Measurements from ENCODE around the gene HTATIP2. TPM values are rescaled to one million over a fixed set of nuclear protein-coding genes. Genes with fewer than 3 reads are reported as not detected.

Gene HTATIP2
- total and polyA plus RNA-seq, 9 of the 15 experiments (the other 6 are each of a cell fraction or from before 2014, with no cell fraction given) = 48.3 to 90.9 (median 64.4) TPM

- Histone ChIP-seq H3K4me3 (no peak overlapping the region), H4K20me1 (replicated peaks; ENCODE audit: control insufficient read depth, insufficient read depth, low read length) (no peaks in the 10 kb centered on the region)
- TF ChIP-seq BRCA1 (IDR thresholded peaks at IDR 0.05) = no peak
- no peak for TF ChIP-seq BRCA1 (CRISPR knock-in tag; IDR thresholded peaks at IDR 0.05)
- peak; percentile 70 for TF ChIP-seq MAFG (tag; conservative IDR thresholded peaks at IDR 0.05)
- TF ChIP-seq AFF4 (CRISPR knock-in tag; IDR thresholded peaks at IDR 0.05) = no peak
- TF ChIP-seq MAFF (IDR thresholded peaks at IDR 0.05; ENCODE audit: low read length) = peak; percentile 74
- no peak for TF ChIP-seq THRB (CRISPR knock-in tag; conservative IDR thresholded peaks at IDR 0.05)
- TF ChIP-seq MAFK (IDR thresholded peaks at IDR 0.05; ENCODE audit: low read length) = peak; percentile 63
- TF ChIP-seq ZNF217 (CRISPR knock-in tag; IDR thresholded peaks at IDR 0.05) = no peak
- TF ChIP-seq RFX7 (CRISPR knock-in tag; IDR thresholded peaks at IDR 0.05) = no peak
- no peak for TF ChIP-seq MLLT1 (IDR thresholded peaks at IDR 0.05)
- no peak for TF ChIP-seq EP300 (IDR thresholded peaks at IDR 0.05; ENCODE audit: low read length)
- no peak for TF ChIP-seq TCF7L2 (IDR thresholded peaks at IDR 0.05; ENCODE audit: low read depth, low read length)
- TF ChIP-seq POLR2AphosphoS5 (IDR thresholded peaks at IDR 0.05; ENCODE audit: control insufficient read depth, insufficient read depth, low read depth, low read length) = no peak
- no peak for TF ChIP-seq ZNF197 (CRISPR knock-in tag; IDR thresholded peaks at IDR 0.05; ENCODE audit: low read depth)
- no peak for TF ChIP-seq ZNF263 (CRISPR knock-in tag; IDR thresholded peaks at IDR 0.05; ENCODE audit: borderline replicate concordance)
- TF ChIP-seq ZNF655 (CRISPR knock-in tag; IDR thresholded peaks at IDR 0.05) = no peak
Measured at GRCh38 chr11:20368438-20368837, 4.9 kb downstream of the HTATIP2 start.

More at GRCh38 chr11:20368438-20368837, 4.9 kb downstream of the HTATIP2 start:
- peak overlapping the region; percentile 8 to 39; a peak in 3 of 4 replicates for H3K9ac ChIP-seq (ENCODE audit: insufficient read depth in 1 of 2, low read depth in 2 of 2, low read length in 2 of 2)
- peaks cover 29% of the 10 kb centered on the region for H3K36me3 ChIP-seq (ENCODE audit: control insufficient read depth, insufficient read depth, low read length)
- H3K4me2 ChIP-seq (ENCODE audit: insufficient read depth, low read length) = peak overlapping the region; percentile 36
- DNase-seq (ENCODE audit: extremely low read depth in 1 of 4, low spot score in 3 of 4) (no peak), ATAC-seq (no peak), FAIRE-seq (no peak)
- POLR2A ChIA-PET = interaction anchor here (1.6 kb wide), 1 partner anchor 9 kb away, joined by 4 read pairs; no protein-coding TSS in a partner anchor
- CTCF ChIA-PET (ENCODE audit: low intra/inter-chr PET ratio) = no interaction called here
- BruUV-seq (replicated peaks) = no TSS peak
- peaks cover 33% of the 10 kb centered on the region for H3K79me2 ChIP-seq (ENCODE audit: control insufficient read depth, insufficient read depth, low read length)
- H3K27ac ChIP-seq (ENCODE audit: extremely low read depth, low read depth, low read length) = peak overlapping the region; percentile 79
- no peaks in the 10 kb centered on the region for H3K9me1 ChIP-seq (ENCODE audit: control insufficient read depth, insufficient read depth, low read length)
- peak overlapping the region; percentile 14; the same call in 1 of the 2 replicates for H2AFZ ChIP-seq (ENCODE audit: low read depth, low read length)
- no peaks in the 10 kb centered on the region for H3K9me3 ChIP-seq (replicated peaks; ENCODE audit: control insufficient read depth, insufficient read depth, low read depth, low read length)
- no peaks in the 10 kb centered on the region for H3K27me3 ChIP-seq (ENCODE audit: control insufficient read depth in 2 of 2, insufficient read depth in 2 of 2, low read length in 2 of 2)
- intact Hi-C loops (cut with micrococcal nuclease) (no loop called here), in situ Hi-C loops (cut with MboI) (no loop called here)
- peaks cover 10 to 49% of the 10 kb centered on the region in 2 experiments for H3K4me1 ChIP-seq (replicated peaks in 1 of 2; ENCODE audit: control insufficient read depth in 2 of 2, insufficient read depth in 2 of 2, low read length in 2 of 2)

All from K562 (cell line).